GM18858 (cell line): ENCODE measurements around the gene SLC19A1.

ENCODE experiments used
- ATAC-seq: cut with Tn5 transposase; IDR thresholded peaks from one replicate; pipeline ENCODE4 v1.9.1; 2021; ENCODE audit not compliant: unreplicated experiment

The SLC19A1 gene

GRCh38 chr21:45493401-45494001 is 48.7 kb downstream of the SLC19A1 start:
- no peak for ATAC-seq

GRCh38 chr21:45492765-45493164 is 49.5 kb downstream of the SLC19A1 start:
- ATAC-seq: no peak

- ATAC-seq: no peak
Observed at GRCh38 chr21:45491623-45492022, 50.6 kb downstream of the SLC19A1 start.

GRCh38 chr21:45491056-45491455 is 51.2 kb downstream of the SLC19A1 start:
- no peak for ATAC-seq

GRCh38 chr21:45490049-45490731 is 52.0 kb downstream of the SLC19A1 start:
- ATAC-seq: no peak

GRCh38 chr21:45489722-45489982 is 52.6 kb downstream of the SLC19A1 start:
- ATAC-seq: no peak

GRCh38 chr21:45488931-45489721 is 53.1 kb downstream of the SLC19A1 start:
- no peak for ATAC-seq

- ATAC-seq: no peak
Observed at GRCh38 chr21:45487891-45488600, 54.2 kb downstream of the SLC19A1 start.

- no peak for ATAC-seq
Observed at GRCh38 chr21:45487161-45487806, 55.0 kb downstream of the SLC19A1 start.

- ATAC-seq: no peak
Observed at GRCh38 chr21:45486443-45487160, 55.6 kb downstream of the SLC19A1 start.

GRCh38 chr21:45485686-45486442 is 56.4 kb downstream of the SLC19A1 start:
- ATAC-seq: no peak

- no peak for ATAC-seq
Observed at GRCh38 chr21:45484318-45484717, 57.9 kb downstream of the SLC19A1 start.

- no peak for ATAC-seq
Observed at GRCh38 chr21:45482899-45483821, 59.1 kb downstream of the SLC19A1 start.

GRCh38 chr21:45481977-45482898 is 60.0 kb downstream of the SLC19A1 start:
- ATAC-seq: no peak

GRCh38 chr21:45481566-45481965 is 60.7 kb downstream of the SLC19A1 start:
- no peak for ATAC-seq

GRCh38 chr21:45480701-45481500 is 61.3 kb downstream of the SLC19A1 start:
- ATAC-seq: no peak
